ENCODE measurements around the gene GADL1.

DNA sequence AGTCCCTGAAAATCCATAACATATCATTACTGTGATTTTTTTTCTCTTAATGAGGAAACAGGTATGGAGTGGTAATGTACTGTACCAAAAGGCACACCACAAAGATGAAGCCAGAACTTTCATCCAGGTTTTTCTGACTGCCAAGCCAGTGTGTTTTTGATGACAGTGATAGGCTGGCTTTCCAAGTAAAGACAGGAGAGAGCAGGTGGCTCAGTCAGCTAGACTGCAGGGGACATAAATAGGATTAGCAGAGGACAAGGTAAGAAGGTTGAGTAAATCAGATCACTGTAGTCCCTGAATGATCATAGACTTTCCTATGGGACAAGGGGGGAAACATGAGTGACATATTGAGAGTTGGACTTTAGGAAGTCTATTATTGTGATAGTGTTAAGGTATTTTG is 127.9 kb downstream of the GADL1 start:
- TF ChIP-seq POLR2A (IDR thresholded peaks at IDR 0.05; ENCODE audit: low read length) (no peak), GATA1 (IDR thresholded peaks at IDR 0.05; ENCODE audit: low read depth, low read length) (no peak)
